Thoracic aorta (tissue), 2 donors: ENCODE results near the gene TMEM238L. TPM values are rescaled to one million over a fixed set of nuclear protein-coding genes. Genes with fewer than 3 reads are reported as not detected.

Experiments used
- ATAC-seq: fragments of 150-250 bp; one replicate; pipeline ENCODE4 v1.8.0; 2017; ENCODE audit warnings: low read depth; ENCODE audit not compliant: insufficient number of reproducible peaks, low FRiP score
- DNase-seq: peaks from one replicate; pipeline ENCODE4 v3.0.0-alpha.2; 2020; ENCODE audit warnings: low spot score
- H3K27ac ChIP-seq, 2 donors: fragments of 200-600 bp; sonication (generic); 1 replicate in 1 of 2; 2 replicates in 1 of 2; pipeline ENCODE4 v1.5.1; 2016; ENCODE audit warnings: mild to moderate bottlenecking in 2 of 2, moderate library complexity in 2 of 2
- H3K27me3 ChIP-seq: fragments of 200-600 bp; sonication (generic); replicated peaks from 2 replicates; pipeline ENCODE4 v1.6.0; 2016; ENCODE audit warnings: mild to moderate bottlenecking; ENCODE audit not compliant: insufficient read depth
- H3K36me3 ChIP-seq: fragments of 200-600 bp; sonication (generic); one replicate; pipeline ENCODE4 v1.5.1; 2016
- H3K4me1 ChIP-seq, 2 donors: fragments of 200-600 bp; sonication (generic); 1 replicate in 1 of 2; 2 replicates in 1 of 2; pipeline versions ENCODE4 v1.5.1 to v1.6.0; 2016; ENCODE audit warnings: low read depth in 2 of 2, mild to moderate bottlenecking in 1 of 2; ENCODE audit not compliant: control insufficient read depth in 1 of 2
- H3K4me3 ChIP-seq: fragments of 200-600 bp; sonication (generic); 2 replicates; pipeline ENCODE4 v1.5.1; 2016; ENCODE audit warnings: mild to moderate bottlenecking
- H3K9me3 ChIP-seq: fragments of 200-600 bp; sonication (generic); 2 replicates; pipeline ENCODE4 v1.5.1; 2016
- CTCF ChIP-seq: fragments of 200-600 bp; sonication (generic); IDR thresholded peaks from one replicate; pipeline ENCODE4 v1.5.1; 2019; ENCODE audit warnings: antibody characterized with exemption
- total RNA-seq, 2 donors: library from RNA; depleted of rRNA; stranded (reverse); fragments of >200 nt; gene quantifications; one replicate each; pipeline versions ENCODE4 v1.1.0 to v1.2.3, GENCODE V29; 2016

TMEM238L gene
- total RNA-seq, 2 donors from 2014 or later: not detected

DNA sequence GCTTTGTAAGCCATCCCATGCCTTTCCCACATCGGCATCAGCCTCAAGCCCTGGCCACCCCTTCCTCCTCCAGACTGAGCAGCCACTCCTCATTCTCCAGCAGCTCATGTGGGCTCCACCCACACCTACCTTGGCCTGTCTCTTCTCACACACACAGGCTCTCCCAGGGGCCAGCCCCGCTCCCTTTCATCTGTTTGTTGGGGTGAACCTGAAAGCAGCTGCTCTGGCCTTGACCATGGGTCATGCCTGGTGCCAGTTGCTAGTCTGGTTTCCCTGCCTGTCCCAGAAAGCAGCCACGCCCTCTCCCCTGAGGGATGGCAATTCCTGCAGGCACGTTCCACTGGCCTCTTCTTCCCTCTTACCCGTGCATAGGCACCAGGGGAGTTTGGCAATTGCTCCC, 11.4 kb upstream of the TMEM238L start:
- H3K4me3 ChIP-seq: no peak overlapping the region
- H3K36me3 ChIP-seq: no peaks in the 10 kb centered on the region
- H3K4me1 ChIP-seq: no peaks in the 10 kb centered on the region
- no peaks in the 10 kb centered on the region for H3K9me3 ChIP-seq
- no peak for TF ChIP-seq CTCF
- no peak overlapping the region for H3K27ac ChIP-seq
- no peaks in the 10 kb centered on the region for H3K27me3 ChIP-seq
- DNase-seq (no peak), ATAC-seq (no peak)

DNA sequence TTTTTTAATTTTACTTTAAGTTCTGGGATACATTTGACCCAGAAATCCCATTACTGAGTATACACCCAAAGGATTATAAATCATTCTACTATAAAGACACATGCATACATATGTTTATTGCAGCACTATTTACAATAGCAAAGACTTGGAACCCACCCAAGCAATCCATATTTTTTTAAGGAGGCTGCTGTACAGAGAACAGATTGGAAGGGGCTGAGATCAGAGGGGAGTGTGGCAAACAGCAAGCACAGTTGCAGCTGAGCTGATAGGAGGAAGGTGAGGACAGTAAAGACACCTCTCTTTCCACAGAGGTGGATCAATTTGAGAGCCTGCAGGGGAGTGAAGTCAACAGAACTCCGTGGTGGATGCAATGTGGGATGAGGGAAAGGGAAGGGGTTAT, 10.2 kb upstream of the TMEM238L start:
- Histone ChIP-seq H3K4me1 (no peaks in the 10 kb centered on the region), H3K27me3 (no peaks in the 10 kb centered on the region), H3K4me3 (no peak overlapping the region), H3K9me3 (no peaks in the 10 kb centered on the region), H3K36me3 (no peaks in the 10 kb centered on the region), H3K27ac (no peak overlapping the region)
- ATAC-seq (no peak), DNase-seq (no peak)
- no peak for TF ChIP-seq CTCF

GRCh38 chr17:10812674-10813073, 8.8 kb upstream of the TMEM238L start:
- no peak for TF ChIP-seq CTCF
- no peaks in the 10 kb centered on the region for H3K4me1 ChIP-seq
- no peak overlapping the region for H3K27ac ChIP-seq
- H3K9me3 ChIP-seq: no peaks in the 10 kb centered on the region
- ATAC-seq (no peak), DNase-seq (no peak)
- no peaks in the 10 kb centered on the region for H3K36me3 ChIP-seq
- H3K4me3 ChIP-seq: no peak overlapping the region
- H3K27me3 ChIP-seq: no peaks in the 10 kb centered on the region

GRCh38 chr17:10809605-10810004, 5.7 kb upstream of the TMEM238L start:
- H3K9me3 ChIP-seq: no peaks in the 10 kb centered on the region
- H3K36me3 ChIP-seq: no peaks in the 10 kb centered on the region
- no peak overlapping the region for H3K4me3 ChIP-seq
- H3K27ac ChIP-seq: no peak overlapping the region
- no peak for TF ChIP-seq CTCF
- ATAC-seq (no peak), DNase-seq (no peak)
- H3K27me3 ChIP-seq: no peaks in the 10 kb centered on the region
- no peaks in the 10 kb centered on the region for H3K4me1 ChIP-seq

GRCh38 chr17:10807704-10808128, 3.8 kb upstream of the TMEM238L start:
- no peak for TF ChIP-seq CTCF
- no peaks in the 10 kb centered on the region for H3K36me3 ChIP-seq
- DNase-seq (no peak), ATAC-seq (no peak)
- no peak overlapping the region for H3K27ac ChIP-seq
- H3K9me3 ChIP-seq: no peaks in the 10 kb centered on the region
- H3K27me3 ChIP-seq: no peaks in the 10 kb centered on the region
- H3K4me1 ChIP-seq: no peaks in the 10 kb centered on the region
- no peak overlapping the region for H3K4me3 ChIP-seq
